Muscle layer of colon (tissue), 2 donors: Measurements from ENCODE around the gene WDCP.
"Not testable (repeated sequence)": the region's sequence is repeated elsewhere in the genome, so short reads cannot be mapped to it uniquely, and the experiment has no call there.

Experiments
- H3K27ac ChIP-seq: one replicate; pipeline ENCODE4 v1.7.0; 2013; ENCODE audit warnings: low read depth, mild to moderate bottlenecking, low read length, moderate library complexity
- H3K27me3 ChIP-seq, 2 donors: one replicate each; pipeline ENCODE4 v1.7.0; 2013; ENCODE audit warnings: low read length in 2 of 2, mild to moderate bottlenecking in 2 of 2; ENCODE audit not compliant: insufficient read depth in 2 of 2, control insufficient read depth in 1 of 2
- H3K36me3 ChIP-seq: one replicate; pipeline ENCODE4 v1.7.0; 2013; ENCODE audit warnings: mild to moderate bottlenecking, low read length; ENCODE audit not compliant: insufficient read depth
- H3K4me1 ChIP-seq: one replicate; pipeline ENCODE4 v1.7.0; 2013; ENCODE audit warnings: mild to moderate bottlenecking, low read length; ENCODE audit not compliant: insufficient read depth
- H3K4me3 ChIP-seq, 2 donors: one replicate each; pipeline ENCODE4 v1.7.0; 2013; ENCODE audit warnings: low read length in 2 of 2, low read depth in 1 of 2, mild to moderate bottlenecking in 1 of 2, moderate library complexity in 1 of 2
- H3K9ac ChIP-seq: one replicate; pipeline ENCODE4 v1.7.0; 2013; ENCODE audit warnings: low read length
- H3K9me3 ChIP-seq: one replicate; pipeline ENCODE4 v1.7.0; 2013; ENCODE audit warnings: mild to moderate bottlenecking, low read length
- donor health status: abdominal sarcoma.
- donor health status: Adenocarcinoma of cecum.

WDCP gene

DNA sequence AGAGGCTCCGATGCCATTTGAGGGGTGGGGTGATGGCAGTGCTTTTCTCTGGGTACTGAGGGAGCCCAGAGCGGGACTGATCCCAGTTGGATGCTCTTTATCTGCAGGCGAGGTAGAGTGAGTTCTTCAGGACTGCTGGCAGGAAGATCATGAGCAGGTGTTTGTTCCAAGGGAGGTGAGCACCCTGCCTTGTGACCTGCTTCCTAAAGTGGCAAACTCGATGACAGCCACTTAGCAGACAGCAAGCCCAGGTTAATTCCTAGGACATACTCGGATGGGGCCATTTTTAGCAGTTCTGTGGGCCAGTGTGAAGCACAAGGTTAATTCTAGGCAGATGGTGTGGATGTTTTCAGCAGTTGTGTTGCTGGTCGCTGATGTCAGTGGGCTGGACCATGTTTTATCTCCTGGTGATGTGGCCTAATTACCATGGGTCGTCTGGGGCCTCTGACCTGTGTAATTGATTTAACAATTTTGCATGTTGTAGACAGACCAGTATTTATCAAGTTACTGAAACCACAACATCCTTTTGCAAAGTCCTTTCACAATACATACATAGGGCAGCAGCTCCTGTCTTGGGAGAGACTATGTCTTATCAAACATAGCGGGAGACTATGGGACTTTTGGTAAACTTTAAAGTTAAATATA lies 7.3 kb upstream of the WDCP start:
- H3K27ac ChIP-seq: no peak overlapping the region
- H3K9ac ChIP-seq: no peak overlapping the region
- no peaks in the 10 kb centered on the region for H3K9me3 ChIP-seq
- peaks cover 0 to 2% of the 10 kb centered on the region in 2 donors for H3K27me3 ChIP-seq
- no peak overlapping the region for H3K4me3 ChIP-seq
- H3K4me1 ChIP-seq: no peaks in the 10 kb centered on the region
- H3K36me3 ChIP-seq: no peaks in the 10 kb centered on the region

- Histone ChIP-seq H3K4me3 (no peak overlapping the region), H3K27ac (no peak overlapping the region), H3K27me3 (peaks cover 0 to 5% of the 10 kb centered on the region in 2 donors), H3K9ac (no peak overlapping the region), H3K9me3 (no peaks in the 10 kb centered on the region), H3K36me3 (no peaks in the 10 kb centered on the region), H3K4me1 (peaks cover 8% of the 10 kb centered on the region)
These were observed 5.8 kb upstream of the WDCP start for GRCh38 chr2:24052951-24053350.

GRCh38 chr2:24051833-24052232 lies 4.6 kb upstream of the WDCP start:
- H3K36me3 ChIP-seq: no peaks in the 10 kb centered on the region
- H3K27ac ChIP-seq: no peak overlapping the region
- H3K4me3 ChIP-seq: no peak overlapping the region
- no peaks in the 10 kb centered on the region for H3K9me3 ChIP-seq
- H3K9ac ChIP-seq: no peak overlapping the region
- H3K4me1 ChIP-seq: peaks cover 8% of the 10 kb centered on the region
- H3K27me3 ChIP-seq: peaks cover 0 to 5% of the 10 kb centered on the region in 2 donors

DNA sequence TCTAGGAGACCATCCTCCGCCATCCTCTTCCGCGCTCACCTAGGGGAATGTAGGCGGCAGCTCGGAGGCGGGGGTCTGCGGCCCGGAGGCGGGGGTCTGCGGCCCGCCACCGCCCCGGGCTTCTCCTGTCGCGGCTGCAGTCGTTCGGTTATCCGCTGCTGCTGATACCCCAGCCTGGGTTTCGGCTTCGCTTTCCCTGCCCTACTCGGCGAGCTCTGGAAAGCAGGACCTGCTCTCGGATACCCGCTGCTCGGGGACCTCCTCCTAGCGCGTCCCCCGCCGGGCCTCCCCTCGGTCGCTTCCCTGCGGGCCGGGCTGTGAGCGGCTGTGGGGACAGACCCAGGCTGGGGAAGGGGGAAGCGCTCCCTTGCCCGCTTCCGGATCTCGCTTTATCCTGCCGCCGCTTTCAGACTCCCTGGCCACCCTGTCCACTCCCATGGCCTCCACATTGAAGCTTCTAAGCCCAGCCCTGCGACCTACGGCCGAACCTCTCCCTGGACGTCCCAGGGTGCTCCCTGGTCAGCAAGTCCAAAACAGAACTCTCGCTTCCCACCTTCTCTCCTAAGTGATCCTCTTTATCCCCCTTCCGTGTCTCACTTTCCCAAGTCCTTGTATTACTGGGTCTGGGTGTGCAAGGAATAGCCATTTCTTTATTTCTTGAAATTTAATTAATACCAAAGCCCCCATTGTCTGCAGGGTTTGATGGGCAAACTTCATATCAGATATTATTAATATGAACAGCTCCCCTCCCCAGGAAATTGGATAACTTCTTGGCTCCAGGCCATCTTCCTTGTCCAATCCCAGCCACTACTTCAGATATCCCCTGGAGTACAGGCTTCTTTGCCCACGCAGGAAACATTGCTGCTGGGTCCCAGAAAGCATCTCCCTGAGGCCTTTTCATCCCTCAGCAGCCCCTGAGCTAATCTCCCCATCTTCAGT lies 3.1 kb upstream of the WDCP start:
- Histone ChIP-seq H3K36me3 (no peaks in the 10 kb centered on the region), H3K4me1 (peaks cover 15% of the 10 kb centered on the region), H3K4me3 (peak overlapping the region; percentile 61 to 79), H3K9ac (no peak overlapping the region), H3K27me3 (peaks cover 0 to 5% of the 10 kb centered on the region in 2 donors), H3K27ac (no peak overlapping the region), H3K9me3 (no peaks in the 10 kb centered on the region)

DNA sequence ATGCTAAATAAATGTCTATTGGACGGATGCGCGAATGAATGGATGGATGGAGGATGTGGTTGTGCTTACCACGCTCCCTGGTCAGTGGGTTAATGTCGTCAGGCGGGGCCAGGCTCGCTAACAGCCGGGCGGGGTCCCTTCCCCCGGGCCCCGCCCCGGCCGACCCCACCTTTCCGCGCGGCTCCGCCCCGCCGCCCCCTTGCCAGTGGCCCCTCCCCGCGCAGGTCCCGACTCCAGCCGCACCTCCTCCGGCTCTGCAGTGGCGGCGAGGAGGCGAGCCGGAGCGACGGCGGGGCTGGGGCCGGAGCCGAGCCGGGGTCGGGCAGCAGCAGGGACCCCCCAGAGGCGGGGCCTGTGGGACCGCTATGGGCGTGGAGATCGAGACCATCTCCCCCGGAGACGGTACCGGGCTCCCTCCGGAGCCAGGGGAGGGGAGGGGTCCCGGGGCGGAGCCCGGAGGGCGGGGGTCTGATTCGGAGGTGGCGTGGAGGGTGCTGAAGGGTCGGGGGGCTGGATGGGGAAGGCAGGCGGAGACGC lies 2.4 kb upstream of the WDCP start, which contains the start of gene FKBP1B:
Gene FKBP1B (plus strand): TSS at position 257 of the 537 bp plus-strand sequence. CDS start 109 bp downstream, at position 366.
- Histone ChIP-seq H3K36me3 (no peaks in the 10 kb centered on the region), H3K9me3 (no peaks in the 10 kb centered on the region), H3K4me1 (peaks cover 15% of the 10 kb centered on the region), H3K27me3 (peaks cover 0 to 5% of the 10 kb centered on the region in 2 donors), H3K27ac (peak within 1 kb of the TSS; percentile 13), H3K4me3 (peak within 1 kb of the TSS; percentile 61 to 79), H3K9ac (no peak within 1 kb of the TSS)

GRCh38 chr2:24048769-24049484 lies 1.7 kb upstream of the WDCP start:
- H3K9ac ChIP-seq: no peak overlapping the region
- no peaks in the 10 kb centered on the region for H3K9me3 ChIP-seq
- H3K4me1 ChIP-seq: peaks cover 15% of the 10 kb centered on the region
- H3K27me3 ChIP-seq: peaks cover 0 to 5% of the 10 kb centered on the region in 2 donors
- H3K27ac ChIP-seq: peak overlapping the region; percentile 13
- H3K4me3 ChIP-seq: peak overlapping the region; percentile 61 to 79
- no peaks in the 10 kb centered on the region for H3K36me3 ChIP-seq

DNA sequence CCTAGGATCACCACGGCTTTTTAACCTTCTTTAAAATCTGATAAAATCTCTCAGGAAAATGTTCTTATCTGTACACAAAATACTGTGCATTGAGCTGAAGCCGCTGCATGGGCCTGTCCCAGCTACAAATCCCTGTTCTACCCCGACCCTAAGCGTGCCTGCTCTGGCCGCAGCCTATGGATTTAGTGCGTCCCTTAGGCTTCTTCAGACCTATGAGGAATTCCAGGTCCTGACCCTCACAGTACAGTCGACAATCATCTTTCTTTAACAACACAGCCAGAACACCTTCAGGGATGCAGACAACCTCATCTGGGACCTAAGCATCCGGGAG lies 477 bp upstream of the WDCP start:
- Histone ChIP-seq H3K4me1 (peaks cover 15% of the 10 kb centered on the region), H3K9ac (no peak overlapping the region), H3K27ac (no peak overlapping the region), H3K36me3 (no peaks in the 10 kb centered on the region), H3K27me3 (peaks cover 0 to 5% of the 10 kb centered on the region in 2 donors), H3K4me3 (peak overlapping the region; percentile 73 to 80), H3K9me3 (no peaks in the 10 kb centered on the region)

DNA sequence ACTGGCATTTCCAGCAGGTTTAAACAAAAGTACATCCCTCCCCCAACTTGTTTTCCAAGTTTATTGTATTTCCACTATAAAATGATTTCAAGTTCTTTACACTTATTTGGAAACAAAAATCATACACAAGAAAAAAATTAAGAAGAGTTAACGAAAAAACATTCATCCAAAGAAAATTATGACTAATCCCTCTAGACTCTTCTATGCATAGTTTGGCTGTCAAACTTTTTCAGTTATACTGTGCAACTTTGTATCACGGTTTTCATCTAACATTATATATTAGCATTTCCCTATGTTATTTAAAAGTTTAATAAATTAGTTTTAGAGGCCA lies 627 bp downstream of the WDCP start:
- Histone ChIP-seq H3K4me3 (peak overlapping the region; percentile 73 to 80), H3K4me1 (peaks cover 15% of the 10 kb centered on the region), H3K27me3 (peaks cover 0 to 5% of the 10 kb centered on the region in 2 donors), H3K27ac (no peak overlapping the region), H3K36me3 (no peaks in the 10 kb centered on the region), H3K9ac (peak overlapping the region; percentile 52), H3K9me3 (no peaks in the 10 kb centered on the region)

- no peak overlapping the region for H3K9ac ChIP-seq
- no peaks in the 10 kb centered on the region for H3K36me3 ChIP-seq
- H3K4me3 ChIP-seq: peak overlapping the region in 1 of 2 donors; percentile 80
- H3K4me1 ChIP-seq: peaks cover 15% of the 10 kb centered on the region
- peaks cover 0 to 5% of the 10 kb centered on the region in 2 donors for H3K27me3 ChIP-seq
- no peak overlapping the region for H3K27ac ChIP-seq
- H3K9me3 ChIP-seq: no peaks in the 10 kb centered on the region
These were observed 1.4 kb downstream of the WDCP start for GRCh38 chr2:24045511-24046508.

- peaks cover 12% of the 10 kb centered on the region for H3K36me3 ChIP-seq
- H3K9me3 ChIP-seq, H3K4me3 ChIP-seq, H3K9ac ChIP-seq, H3K27me3 ChIP-seq, H3K4me1 ChIP-seq, H3K27ac ChIP-seq: not testable (repeated sequence)
These were observed 4.1 kb downstream of the WDCP start for GRCh38 chr2:24043133-24043532.
